ENCODE data around the gene GOLT1B. TPM values are rescaled to one million over a fixed set of nuclear protein-coding genes. Genes with fewer than 3 reads are reported as not detected.

GOLT1B gene
- total and polyA plus RNA-seq, 8 donors: 10.5 to 25.5 (median 16.5) TPM

DNA sequence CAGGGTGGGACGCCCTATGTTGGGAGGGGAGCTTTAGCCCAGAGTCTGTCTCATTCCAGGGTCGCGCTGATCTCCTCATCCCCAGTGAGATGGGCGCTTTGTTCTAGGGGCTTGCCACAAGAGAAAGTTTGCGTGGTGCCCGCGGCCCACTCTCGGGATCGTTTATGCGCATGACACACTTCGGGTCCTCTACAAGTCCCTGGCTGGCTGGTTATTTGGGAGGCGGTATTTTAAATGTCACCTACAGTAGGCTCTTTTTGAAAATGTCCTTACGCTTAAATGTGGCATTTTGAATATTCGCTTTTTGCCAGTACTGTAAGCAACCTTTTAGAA, 541 bp downstream of the GOLT1B start:
- Histone ChIP-seq H3K9me3 (no peaks in the 10 kb centered on the region), H3K27me3 (no peaks in the 10 kb centered on the region), H3K4me3 (peak overlapping the region; percentile 77 to 99 (median 84)), H3K36me3 (peaks cover 0 to 3% (median 0%) of the 10 kb centered on the region in 3 donors), H3K27ac (peak overlapping the region; percentile 61 to 91 (median 83)), H3K4me1 (peaks cover 6 to 41% (median 35%) of the 10 kb centered on the region in 3 donors)
- intact Hi-C loops (cut with DNase I): no loop called here
- peak; percentile 18 to 57 (median 43) for ATAC-seq
- FAIRE-seq: no peak
- DNase-seq: no peak
- TF ChIP-seq CTCF (IDR thresholded peaks at IDR 0.05): no peak
- 0% methylated on average over 13 to 14 of the region's 14 CpGs for WGBS, 2 donors

GRCh38 chr12:21502872-21503271, 1.3 kb downstream of the GOLT1B start:
- H3K27me3 ChIP-seq: no peaks in the 10 kb centered on the region
- H3K36me3 ChIP-seq: peaks cover 0 to 2% (median 0%) of the 10 kb centered on the region in 3 donors
- TF ChIP-seq CTCF (IDR thresholded peaks at IDR 0.05): no peak
- intact Hi-C loops (cut with DNase I): no loop called here
- FAIRE-seq (no peak), ATAC-seq (no peak), DNase-seq (no peak)
- H3K27ac ChIP-seq: no peak overlapping the region
- H3K4me3 ChIP-seq: peak overlapping the region in 2 of 4 donors; percentile 83 to 85
- no peaks in the 10 kb centered on the region for H3K9me3 ChIP-seq
- peaks cover 6 to 41% (median 35%) of the 10 kb centered on the region in 3 donors for H3K4me1 ChIP-seq
- 63 to 94% methylated on average over 1 of the region's 1 CpG for WGBS, 2 donors

GRCh38 chr12:21505888-21506287, 4.3 kb downstream of the GOLT1B start:
- 32 to 43% methylated on average over 2 of the region's 2 CpGs for WGBS, 2 donors
- no peak for FAIRE-seq
- Histone ChIP-seq H3K27ac (no peak overlapping the region), H3K4me3 (no peak overlapping the region), H3K4me1 (peaks cover 0 to 28% (median 16%) of the 10 kb centered on the region in 3 donors), H3K27me3 (no peaks in the 10 kb centered on the region), H3K9me3 (no peaks in the 10 kb centered on the region), H3K36me3 (peaks cover 0 to 7% (median 0%) of the 10 kb centered on the region in 3 donors)
- TF ChIP-seq CTCF (IDR thresholded peaks at IDR 0.05): no peak
- no peak for ATAC-seq
- intact Hi-C loops (cut with DNase I): no loop called here
- no peak for DNase-seq

DNA sequence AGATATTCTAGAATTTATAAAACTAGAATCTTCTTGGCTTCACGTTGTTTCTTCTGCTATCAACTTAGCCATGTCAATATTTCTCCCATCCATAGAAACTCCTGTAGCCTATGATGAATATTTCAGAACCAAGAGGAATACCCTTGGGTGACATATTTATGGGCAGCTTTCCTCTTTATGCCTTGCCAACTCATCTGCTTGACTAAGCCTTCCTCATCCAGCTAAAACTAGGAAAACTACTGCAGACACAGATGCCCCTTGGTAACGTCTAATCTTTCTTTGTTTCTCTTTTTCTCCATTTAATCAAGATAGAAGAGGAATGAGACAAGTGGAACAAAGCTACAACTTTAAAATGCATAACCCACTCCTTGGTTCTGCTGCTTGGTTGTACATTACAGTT, 6.3 kb downstream of the GOLT1B start:
- DNase-seq: no peak

More for the DNA sequence above, 6.3 kb downstream of the GOLT1B start:
- intact Hi-C loops (cut with DNase I): no loop called here
- H3K4me1 ChIP-seq: peaks cover 0 to 26% (median 15%) of the 10 kb centered on the region in 3 donors
- no peaks in the 10 kb centered on the region for H3K9me3 ChIP-seq
- no peak overlapping the region for H3K27ac ChIP-seq
- FAIRE-seq (no peak), ATAC-seq (no peak)
- H3K27me3 ChIP-seq: no peaks in the 10 kb centered on the region
- H3K36me3 ChIP-seq: peaks cover 0 to 7% (median 0%) of the 10 kb centered on the region in 3 donors
- no peak for TF ChIP-seq CTCF (IDR thresholded peaks at IDR 0.05)
- 70 to 74% methylated on average over 2 of the region's 2 CpGs for WGBS, 2 donors
- no peak overlapping the region for H3K4me3 ChIP-seq

All from pancreas (tissue), 10 donors.